HG02885 (cell line): ENCODE results near the gene DNM3.

Source experiments
- ATAC-seq: cut with Tn5 transposase; IDR thresholded peaks from one replicate; pipeline ENCODE4 v1.9.1; 2021; ENCODE audit warnings: mild to moderate bottlenecking; ENCODE audit not compliant: unreplicated experiment, poor library complexity

The DNM3 gene

GRCh38 chr1:172148707-172149106 lies 307.4 kb downstream of the DNM3 start:
- ATAC-seq = no peak

DNA sequence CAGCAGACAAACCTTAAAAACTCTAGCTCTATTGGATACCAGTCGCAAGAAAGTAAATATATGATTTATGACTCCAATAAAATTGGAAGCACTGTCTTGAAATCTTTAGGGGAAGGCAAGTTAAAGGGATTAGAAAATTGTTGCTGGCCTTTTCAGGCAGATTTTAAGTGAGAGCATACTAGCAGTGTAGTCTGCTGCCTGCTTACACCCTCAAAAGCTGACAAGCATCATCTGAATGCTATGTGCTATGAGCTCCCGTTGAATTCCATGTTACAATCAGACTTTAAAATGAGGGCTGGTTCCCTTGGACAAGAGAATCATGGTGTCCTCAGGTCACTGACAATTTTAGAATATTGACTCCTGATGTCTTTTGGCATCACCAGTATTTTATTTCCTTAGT lies 308.0 kb downstream of the DNM3 start:
- ATAC-seq = no peak

DNA sequence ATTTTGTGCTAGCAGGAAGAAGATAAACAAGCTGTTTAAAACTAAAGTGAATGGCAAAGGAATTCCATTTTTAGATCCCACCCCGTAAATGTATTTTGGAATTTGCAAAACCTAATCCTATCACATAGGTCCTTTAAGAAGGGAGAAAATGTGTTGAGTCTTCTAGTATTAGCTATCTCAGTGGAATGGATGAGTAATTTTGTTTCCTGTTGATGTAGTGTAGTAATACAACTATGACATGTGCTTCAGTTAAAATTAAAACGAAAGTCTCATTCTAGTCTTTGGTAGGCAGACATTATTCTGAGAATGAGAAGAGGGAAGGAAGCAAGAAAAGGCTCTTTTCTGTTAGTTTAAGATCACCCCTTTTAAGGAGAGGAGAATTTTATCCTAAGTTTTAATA lies 313.3 kb downstream of the DNM3 start:
- ATAC-seq = peak; percentile 94

DNA sequence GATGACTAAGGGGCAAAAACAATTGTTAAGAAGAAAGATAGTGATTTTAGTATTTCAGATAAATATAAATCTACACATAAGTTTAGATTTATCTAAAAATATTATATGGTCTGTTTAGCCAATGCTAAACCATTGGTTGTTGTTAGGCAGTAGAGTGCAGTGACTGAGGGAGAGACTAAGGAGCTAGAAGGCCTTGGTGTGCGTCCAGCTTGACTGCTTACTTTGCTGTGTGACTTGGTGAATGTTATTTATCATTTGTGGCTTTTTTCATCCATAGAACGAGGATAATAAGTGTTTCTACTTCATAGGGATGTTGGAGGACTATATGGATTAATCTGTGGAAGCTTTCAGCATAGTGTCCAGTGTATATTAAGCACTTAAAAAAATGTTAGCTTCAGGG lies 314.5 kb downstream of the DNM3 start:
- ATAC-seq = no peak

GRCh38 chr1:172162236-172162635 lies 320.9 kb downstream of the DNM3 start:
- no peak for ATAC-seq

DNA sequence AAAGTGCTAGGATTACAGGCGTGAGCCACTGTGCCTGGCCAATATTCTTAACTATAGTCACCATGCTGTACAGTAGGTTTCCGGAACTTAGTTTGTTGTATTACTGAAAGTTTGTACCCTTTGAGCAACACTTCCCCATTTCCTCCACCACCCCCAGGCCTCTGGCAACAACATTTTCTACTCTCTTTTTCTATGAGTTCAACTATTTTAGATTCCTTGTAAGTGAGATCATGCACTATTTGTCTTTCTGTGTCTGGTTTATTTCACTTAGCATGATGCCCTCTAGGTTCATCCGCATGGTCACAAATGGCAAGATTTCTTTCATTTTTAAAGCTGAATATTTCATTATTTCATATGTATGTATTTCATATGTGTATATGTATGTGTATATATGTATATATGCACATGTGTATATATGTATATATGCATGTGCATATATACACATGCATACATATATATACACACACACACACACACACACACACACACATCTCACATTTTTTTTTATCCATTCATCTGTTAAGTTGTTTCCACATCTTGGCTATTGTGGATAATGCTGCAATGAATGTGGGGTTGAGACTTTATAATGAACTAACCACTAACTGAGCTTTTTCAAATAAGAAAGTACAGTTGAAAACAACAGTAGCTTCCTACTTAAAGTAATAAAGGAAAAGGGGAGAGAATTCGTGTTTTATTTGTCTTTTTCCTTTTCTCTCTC lies 322.4 kb downstream of the DNM3 start:
- ATAC-seq = no peak

GRCh38 chr1:172165403-172165802 lies 324.1 kb downstream of the DNM3 start:
- ATAC-seq = no peak

DNA sequence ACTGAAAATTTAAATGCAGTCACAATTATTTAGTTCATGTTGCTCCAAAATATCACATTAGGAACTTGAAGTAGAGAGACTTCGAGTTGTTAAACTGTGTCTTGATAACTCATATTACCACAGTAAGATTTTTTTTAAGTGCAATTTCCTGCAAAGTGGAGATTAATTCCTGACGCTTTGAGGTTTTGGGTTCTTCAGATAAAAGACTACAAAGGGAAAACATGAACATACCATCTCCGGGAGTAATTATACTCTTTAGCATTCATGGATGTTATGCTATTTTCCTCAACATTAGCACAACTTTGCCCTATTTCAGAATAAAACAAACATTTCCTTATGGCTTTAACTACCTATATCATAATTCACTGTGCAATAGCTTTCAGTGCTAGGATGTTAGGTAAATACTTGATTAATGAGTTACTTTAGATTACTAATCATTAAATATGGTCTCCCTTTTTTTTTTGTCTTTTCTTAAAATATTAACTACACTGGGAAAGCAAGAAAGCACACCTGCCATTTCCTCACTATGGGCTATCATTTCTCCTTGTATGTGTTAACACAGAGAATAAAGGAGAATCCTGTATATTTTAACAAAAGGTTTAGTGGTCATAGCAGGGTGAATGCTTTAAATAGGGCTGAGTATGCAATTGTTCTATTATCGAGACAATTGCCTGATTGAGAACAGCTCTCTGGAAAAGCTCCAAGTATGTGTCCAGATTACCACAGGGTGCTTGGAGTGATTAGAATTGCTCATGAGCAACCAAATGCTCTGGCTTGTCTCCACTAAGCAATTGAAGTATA lies 326.7 kb downstream of the DNM3 start:
- no peak for ATAC-seq

- ATAC-seq = no peak
These were observed 327.2 kb downstream of the DNM3 start for GRCh38 chr1:172168597-172168872.

GRCh38 chr1:172169836-172170235 lies 328.5 kb downstream of the DNM3 start:
- no peak for ATAC-seq

DNA sequence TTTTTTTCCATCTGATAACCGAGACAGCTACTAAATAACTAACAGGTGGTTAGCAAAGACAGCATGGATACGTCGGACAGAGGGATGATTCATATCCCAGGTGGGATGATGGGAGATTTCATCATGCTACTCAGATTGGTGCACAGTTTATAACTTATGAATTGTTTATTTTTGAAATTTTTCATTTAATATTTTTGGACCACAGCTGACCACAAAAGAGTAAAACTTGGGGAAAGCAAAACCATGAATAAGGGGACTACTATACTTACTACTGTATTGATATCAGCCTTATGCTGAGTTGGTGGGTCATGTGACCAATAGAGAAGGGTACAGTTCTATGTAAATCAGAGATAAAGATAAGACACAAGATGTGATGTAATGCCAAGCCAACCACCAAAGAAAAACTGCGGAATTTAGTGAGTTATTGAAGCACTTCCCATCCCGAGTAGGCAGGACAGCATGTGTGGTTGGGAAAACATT lies 331.1 kb downstream of the DNM3 start:
- no peak for ATAC-seq

- ATAC-seq = no peak
These were observed 334.9 kb downstream of the DNM3 start for GRCh38 chr1:172176206-172176605.

DNA sequence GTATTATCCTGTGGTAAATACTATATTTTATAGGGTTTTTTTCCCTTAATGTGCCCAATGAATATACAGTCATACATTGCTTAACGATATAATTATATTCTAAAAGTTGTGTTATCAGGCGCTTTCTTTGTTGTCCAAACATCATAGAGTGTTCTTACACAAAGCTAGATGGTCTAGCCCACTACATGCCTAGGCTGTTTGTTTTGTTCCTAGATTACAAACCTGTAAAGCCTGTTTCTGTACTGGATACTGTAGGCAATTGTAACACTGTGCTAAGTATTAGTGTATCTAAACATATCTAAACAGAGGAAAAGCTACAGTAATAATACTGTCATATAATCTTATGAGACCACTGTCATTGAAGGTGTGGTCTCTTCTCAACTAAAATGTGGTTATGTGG lies 336.6 kb downstream of the DNM3 start:
- ATAC-seq = no peak

DNA sequence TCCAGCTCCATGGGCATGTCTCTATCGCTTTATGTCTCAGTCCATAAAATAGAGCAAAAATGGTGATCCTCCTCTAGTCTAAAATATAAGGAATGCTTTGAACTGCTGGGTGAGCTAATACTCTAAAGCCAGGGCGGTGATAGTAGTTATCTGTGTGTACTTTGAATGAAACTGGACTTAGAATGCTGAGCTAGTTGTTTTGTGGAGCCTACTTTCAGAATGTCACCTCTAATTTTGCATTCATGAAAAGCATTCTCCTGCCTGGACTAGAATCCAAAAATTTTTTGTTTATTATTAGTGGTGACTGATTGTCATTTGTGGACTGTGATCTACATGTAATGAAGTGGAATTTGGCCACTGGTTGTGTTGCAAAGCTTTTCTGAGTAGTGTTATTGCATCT lies 337.6 kb downstream of the DNM3 start:
- ATAC-seq = no peak

- no peak for ATAC-seq
These were observed 338.6 kb downstream of the DNM3 start for GRCh38 chr1:172179918-172180317.

DNA sequence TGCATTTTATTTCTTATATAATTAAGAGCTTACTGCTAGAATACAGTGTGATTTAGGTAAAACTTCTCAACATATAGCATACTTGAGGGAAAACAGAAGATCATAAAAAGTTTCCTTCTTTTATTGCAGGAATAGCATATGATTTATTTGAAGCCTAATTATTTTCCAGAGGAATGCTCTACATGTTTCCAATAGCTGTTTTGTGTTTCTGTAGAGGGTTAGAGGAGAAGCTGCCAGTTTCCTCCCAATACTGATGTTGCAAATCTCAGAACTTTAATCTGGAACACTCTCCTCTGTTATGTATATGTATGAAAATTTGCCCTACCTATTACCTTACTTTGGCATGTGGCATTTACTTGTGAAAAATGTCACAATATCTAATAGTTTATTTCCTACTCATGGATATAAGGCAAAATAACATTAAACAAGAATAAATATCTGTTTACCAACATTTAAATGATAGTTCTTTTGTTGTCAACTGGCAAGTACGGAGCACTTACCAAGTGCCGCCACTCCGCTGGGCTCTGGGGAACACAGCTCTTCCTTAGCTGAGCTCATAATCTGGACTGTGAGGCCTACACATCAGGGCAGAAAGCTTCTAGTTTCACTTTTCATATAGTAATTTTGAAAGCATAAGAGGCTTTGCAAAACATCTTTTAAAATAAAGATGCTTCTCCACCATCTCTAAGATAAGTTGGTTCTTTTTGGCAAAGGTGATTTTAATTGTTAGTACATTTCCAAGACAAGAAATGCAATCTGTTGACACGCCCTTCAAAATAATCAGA lies 339.4 kb downstream of the DNM3 start:
- ATAC-seq = peak; percentile 75

DNA sequence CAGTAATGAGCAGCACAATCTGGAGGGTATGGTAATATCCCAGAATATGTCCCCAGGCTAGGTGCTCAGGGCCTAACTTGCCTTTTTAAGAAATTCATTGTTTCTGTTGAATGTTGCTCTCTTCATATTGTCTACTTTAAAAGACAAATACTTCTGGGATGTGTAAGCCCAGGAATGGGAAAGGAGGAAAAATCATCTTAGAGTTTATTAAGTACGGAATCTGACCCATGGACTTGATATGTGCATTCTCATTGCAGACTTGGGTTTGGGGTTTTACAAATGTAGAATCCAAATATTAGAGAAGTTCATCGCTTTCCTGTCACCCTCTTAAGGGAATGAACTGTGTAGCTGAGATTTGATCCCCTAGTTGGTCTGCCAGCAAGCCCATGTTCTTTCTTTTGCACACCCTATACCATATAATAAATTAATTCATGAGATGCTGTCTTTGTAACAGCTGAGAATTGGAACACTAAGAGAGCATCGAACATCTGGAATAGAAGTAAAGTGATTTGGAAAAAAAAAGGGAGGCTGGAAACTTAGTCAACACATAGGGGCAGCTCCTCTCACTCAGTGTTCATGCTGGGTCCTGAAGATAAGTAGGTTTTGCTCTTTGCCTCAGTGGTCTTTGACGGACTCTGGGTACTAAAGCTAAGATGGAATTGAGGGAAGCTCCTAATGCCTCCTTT lies 343.4 kb downstream of the DNM3 start:
- peak; percentile 1 for ATAC-seq

DNA sequence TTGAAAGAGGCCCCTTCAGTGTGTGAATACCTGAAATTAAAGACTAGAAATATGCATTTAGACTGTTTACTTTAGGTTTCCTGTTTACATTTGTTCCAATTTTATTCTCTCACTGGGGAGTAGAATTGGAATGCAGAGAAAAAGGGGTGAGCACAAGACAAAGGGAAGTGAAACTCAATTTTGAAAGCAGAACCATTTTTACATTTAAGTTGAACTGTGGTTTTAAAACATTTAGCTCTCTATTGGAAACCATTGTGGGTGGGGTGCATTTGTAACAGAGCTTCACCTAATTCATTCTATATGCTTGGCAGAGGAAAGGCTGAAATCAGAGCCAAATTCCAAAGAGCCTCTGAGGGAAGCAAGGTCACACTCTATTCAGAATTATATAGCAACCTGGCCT lies 343.9 kb downstream of the DNM3 start:
- ATAC-seq = peak; percentile 72

DNA sequence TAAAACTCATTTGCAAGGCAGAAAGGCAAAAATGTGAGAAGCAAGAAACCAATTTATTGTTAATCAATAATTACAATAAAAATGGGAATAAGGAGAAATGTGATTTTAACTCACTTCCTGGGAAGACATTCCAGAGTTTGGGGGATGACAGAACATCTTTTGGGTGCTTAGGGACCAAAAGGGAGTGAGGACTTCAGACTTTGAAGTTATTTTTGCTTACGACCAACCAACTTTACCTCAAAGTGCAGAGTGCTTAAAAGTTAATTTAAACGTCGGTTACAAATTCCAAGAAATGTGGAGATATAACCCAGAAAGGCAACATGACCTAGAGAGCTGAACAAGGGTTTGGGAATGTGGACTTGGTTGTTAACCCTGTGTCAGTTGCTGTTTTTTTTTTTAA lies 344.7 kb downstream of the DNM3 start:
- no peak for ATAC-seq

- no peak for ATAC-seq
These were observed 360.3 kb downstream of the DNM3 start for GRCh38 chr1:172201572-172201971.
